SK-MEL-5 (cell line): ENCODE results near the gene ABCC1. TPM values are rescaled to one million over a fixed set of nuclear protein-coding genes. Genes with fewer than 3 reads are reported as not detected.
A peak's percentile ranks its signal among the peaks of the same experiment; 100 is the strongest.
"Not testable (repeated sequence)": the region's sequence is repeated elsewhere in the genome, so short reads cannot be mapped to it uniquely, and the experiment has no call there.

ENCODE experiments used
- DNase-seq: peaks from one replicate; pipeline ENCODE4 v3.0.0-alpha.2; 2016; ENCODE audit warnings: low read depth, low spot score
- in situ Hi-C: cut with HindIII; loops from 2 replicates; pipeline ENCODE4 v1.10.0; 2016; ENCODE audit warnings: low sequenced_read_pairs, high pct_unique_total_duplicates, low pct_unique_long_range_greater_than_20kb
- total RNA-seq: library from RNA; depleted of rRNA; stranded (reverse); fragments of >200 nt; shearing (Covaris generic); gene quantifications from 2 replicates; pipeline ENCODE4 v1.2.3, GENCODE V29; 2014

The ABCC1 gene
- total RNA-seq, 1 experiment from 2014 or later = 7.2 TPM

DNA sequence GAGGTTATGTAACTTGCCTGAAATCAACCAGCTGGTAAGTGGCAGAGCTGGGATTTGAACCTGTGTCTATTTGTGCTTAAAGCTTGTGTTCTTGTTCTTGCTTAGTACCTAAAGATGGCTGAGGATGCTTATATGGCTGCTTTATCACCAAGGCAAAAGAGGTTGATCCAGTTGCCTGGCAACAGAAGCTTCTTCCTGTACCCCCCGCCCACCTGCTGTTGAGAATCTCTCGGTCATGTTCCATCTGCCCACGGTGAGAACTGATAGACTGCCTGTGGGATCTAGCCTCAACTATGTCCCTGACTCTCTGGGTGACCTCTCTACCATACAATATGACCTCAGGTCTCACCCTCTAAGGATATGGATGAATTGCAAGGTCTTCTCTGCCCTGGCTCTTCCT, 213.2 kb downstream of the ABCC1 start:
- in situ Hi-C loops = no loop called here
- DNase-seq = no peak

DNA sequence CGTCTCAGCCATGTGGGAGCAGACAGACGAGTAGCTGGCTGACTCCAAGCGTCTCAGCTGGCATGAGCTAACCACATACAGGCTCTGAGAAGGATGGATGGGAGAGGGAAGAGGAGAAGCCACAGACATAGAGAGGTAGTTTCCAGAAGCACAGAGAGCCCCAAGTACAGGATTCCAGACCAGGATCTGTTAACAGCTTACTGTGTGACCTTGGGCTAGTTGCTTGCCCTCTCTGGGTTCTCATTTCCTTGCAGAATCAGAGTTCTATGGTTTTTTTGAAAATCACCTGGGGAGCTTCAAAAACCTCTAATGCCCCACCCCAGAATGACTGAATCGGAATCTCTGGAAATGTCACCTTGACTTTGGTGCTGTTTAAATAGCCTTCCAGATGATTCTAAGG, 213.7 kb downstream of the ABCC1 start:
- in situ Hi-C loops = no loop called here
- no peak for DNase-seq

DNA sequence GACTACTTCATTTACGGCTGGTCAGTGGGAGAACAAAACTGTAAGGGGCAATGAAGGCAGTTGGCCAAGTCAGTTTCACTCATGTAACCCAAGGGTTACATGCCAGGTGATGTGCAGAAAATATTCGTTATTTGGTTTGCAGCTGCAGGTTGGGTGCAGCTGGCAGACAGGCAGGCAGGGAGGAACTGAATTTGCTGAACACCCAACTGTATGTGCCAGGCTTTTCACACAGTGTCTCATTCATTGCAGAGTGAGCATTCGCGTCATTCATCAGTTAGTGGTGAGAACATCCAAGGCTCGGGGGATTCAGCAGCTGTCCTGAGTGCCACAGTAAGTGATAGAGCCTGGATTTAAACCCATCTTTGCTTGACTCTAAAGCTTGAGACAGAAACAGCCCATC, 214.2 kb downstream of the ABCC1 start:
- in situ Hi-C loops = no loop called here

DNA sequence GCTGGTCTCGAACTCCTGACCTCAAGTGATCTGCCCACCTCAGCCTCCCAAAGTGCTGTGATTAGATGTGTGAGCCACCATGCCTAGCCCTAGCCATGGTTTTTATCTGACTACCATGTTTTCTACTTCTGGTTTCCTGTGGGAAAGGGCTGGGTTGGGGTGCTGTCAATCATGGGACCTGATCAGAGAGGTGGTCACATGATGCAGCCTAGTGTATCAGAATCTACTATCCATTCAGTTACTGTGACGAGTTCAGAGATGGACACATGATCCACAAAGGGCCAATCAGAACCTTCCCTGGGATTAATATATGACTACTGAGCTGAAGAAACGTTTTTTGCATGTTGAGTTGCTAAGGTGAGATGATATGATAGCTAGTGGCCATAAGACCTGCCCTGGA, 214.8 kb downstream of the ABCC1 start:
- no peak for DNase-seq
- in situ Hi-C loops = no loop called here

More for the DNA sequence above, 214.2 kb downstream of the ABCC1 start:
- DNase-seq = peak; percentile 84

DNA sequence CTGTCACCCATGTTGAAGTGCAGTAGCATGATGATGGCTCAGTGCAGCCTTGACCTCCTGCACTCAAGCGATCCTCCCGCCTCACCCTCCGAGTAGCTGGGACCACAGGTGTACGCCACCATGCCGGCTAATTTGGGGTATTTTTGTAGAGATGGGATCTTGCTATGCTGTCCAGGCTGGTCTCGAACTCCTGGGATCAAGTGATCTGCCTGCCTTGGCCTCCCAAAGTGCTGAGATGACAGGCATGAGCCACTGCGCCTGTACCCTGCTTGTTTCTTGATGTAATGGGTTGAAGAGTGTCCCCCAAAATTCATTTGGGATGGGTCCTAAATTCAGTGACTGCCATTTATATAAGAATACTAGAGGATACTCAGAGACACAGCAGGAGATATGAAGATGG, 216.7 kb downstream of the ABCC1 start:
- DNase-seq = no peak
- in situ Hi-C loops = no loop called here

DNA sequence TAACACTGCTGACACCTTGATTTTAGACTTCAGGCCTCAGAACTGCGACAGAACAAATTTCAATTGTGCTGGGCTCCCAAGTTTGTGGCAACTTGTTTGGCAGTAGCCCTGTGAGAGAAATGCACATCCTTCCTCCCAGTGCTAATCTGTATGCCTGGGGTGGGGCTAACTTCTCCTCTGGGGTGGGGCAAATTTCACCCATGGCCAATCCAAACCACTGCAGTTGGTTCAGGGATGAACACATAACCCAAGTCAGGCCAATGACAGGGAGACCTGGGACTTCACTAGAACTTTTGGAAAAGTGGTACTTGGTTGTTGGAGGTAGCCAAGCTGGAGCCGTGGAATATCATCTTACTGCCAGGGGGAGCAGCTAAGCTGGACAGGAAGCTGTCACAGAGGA, 217.5 kb downstream of the ABCC1 start:
- in situ Hi-C loops = no loop called here

DNA sequence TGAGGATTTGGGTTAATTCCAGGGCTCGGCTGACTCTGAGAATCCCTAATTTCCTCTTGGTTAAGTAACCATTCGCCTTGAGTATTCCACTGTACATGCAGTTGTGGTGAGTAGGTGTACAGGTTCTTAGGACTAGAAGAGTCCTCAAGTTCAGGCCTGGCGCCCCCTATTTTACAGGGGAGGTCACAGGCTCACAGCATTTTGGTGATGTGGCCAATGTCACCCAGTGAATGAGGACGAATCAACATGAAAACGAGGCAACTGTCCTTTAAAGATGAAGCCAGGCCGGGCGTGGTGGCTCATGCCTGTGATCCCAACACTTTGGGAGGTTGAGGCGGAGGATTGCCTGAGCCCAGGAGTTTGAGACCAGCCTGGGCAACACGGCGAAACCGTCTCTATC, 218.5 kb downstream of the ABCC1 start:
- no peak for DNase-seq
- in situ Hi-C loops = no loop called here

More for the DNA sequence above, 217.5 kb downstream of the ABCC1 start:
- DNase-seq = peak; percentile 32

DNA sequence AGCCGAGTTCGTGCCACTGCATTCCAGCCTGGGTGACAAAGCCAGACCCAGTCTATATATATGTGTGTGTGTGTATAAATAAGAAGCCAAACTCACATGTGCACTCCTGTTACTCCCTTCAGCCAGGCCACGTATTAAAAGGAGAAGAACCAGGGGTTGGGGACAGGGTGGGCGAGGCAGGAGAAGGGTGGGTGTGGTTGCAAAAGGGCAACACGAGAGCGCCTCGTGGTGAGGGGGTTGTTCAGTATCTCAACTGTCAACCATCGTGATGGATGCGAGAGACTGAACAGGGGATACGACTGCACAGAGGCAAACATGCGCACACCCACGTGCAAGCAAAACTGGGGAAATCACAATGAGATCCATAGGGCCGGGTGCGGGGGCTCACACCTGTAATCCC, 219.0 kb downstream of the ABCC1 start:
- DNase-seq = no peak
- in situ Hi-C loops = no loop called here

DNA sequence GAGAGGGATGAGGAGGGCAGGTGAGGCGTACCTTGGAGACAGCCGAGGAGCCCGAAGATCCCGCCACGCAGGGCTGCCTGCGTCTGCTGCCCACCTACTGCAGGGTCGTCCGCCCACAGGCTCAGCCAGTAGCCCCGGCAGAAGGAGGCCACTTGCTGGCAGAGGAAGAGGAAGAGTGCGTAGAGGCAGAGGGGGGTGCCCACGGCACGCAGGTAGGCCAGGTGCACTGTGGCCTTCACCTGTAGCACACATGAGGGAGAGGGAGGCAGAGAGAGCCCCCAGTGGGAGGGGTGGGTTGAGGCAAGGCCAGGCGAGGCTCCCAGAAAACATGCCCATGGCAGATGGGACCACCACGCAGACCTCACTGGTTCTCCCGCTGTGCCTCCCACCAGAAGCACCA, 220.2 kb downstream of the ABCC1 start:
- DNase-seq = no peak
- in situ Hi-C loops = no loop called here

DNA sequence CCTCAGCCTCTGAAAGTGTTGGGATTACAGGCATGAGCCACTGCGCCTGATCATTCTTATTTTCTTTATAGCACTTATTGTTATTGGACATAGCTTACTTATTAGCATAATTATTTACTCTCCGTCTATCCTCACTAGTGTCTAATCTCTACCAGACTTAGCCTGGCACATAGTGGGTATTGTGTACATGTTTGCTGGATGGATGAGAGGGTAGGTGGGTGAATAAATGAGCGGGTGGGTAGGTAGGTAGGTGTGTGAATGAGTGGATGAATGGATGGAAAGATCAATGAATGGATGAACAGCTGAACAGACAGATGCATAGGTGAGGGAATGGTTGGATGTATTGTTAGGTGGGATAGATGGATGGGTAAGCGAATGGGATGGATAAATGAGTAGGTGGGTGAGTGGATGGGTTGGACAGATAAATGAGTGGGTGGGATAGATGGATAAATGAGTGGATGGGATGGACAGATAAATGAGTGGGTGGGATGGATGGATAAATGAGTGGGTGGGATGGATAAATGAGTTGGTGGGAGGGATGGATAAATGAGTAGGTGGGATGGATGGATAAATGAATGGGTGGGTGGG, 222.0 kb downstream of the ABCC1 start:
- DNase-seq = no peak
- in situ Hi-C loops = no loop called here

DNA sequence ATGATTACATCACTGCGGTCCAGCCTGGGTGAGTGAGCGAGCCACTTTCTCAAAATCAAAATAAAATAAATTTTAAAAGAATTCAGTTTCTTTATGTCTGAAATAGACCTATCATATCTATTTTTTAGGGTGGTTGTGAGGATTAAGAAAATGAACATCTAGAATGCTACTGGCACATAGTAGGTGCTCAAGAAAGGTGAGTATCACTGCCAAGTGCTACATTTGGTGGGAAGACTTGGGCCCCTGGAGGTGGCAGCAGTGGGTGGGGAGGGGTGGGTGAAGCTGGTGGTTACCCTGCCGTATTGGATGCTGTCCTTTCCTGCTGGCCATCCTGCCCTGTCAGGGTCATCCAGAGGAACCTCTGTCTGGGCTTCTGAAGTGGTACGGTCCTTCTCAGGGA, 223.6 kb downstream of the ABCC1 start:
- in situ Hi-C loops = no loop called here

DNA sequence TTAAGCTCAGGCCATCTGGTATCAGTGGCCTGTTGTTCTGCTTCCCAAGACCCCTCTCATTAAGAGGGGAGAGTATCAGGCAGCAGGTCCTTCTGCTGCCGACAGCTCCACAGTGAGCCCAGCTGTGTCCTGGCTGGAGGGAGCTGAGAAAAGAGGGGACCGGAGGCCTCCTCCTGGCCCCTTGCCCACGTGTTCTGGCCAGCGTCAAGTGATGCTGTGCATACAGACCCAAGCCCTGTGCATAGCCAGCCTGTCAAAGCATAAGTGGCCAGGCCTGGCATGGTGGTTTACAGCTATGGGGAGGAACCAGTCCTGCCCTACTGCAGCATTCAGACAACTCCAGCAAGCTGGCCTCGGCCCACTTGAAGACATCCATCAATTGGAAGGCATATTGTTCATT, 225.9 kb downstream of the ABCC1 start:
- in situ Hi-C loops = no loop called here
- DNase-seq = no peak

More for the DNA sequence above, 223.6 kb downstream of the ABCC1 start:
- DNase-seq = no peak

DNA sequence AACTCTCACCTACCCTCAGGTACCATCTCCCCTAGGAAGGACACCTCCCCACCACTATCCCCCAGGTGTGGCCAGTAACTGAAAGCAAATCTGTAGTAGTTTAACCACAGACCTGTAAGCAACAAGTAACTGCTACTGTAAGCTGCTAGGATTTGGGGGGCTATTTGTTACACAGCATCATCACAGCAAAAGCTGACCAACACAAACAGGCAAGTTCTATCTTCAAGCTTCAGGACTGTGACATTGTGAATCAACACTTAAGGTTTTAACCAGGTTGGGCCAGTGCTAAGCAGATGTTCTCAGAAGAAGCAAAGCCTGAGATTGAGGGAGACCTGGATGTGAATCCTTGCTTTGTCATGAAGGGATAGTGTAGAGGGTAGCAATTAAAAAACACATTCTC, 226.9 kb downstream of the ABCC1 start:
- no peak for DNase-seq
- in situ Hi-C loops = no loop called here

DNA sequence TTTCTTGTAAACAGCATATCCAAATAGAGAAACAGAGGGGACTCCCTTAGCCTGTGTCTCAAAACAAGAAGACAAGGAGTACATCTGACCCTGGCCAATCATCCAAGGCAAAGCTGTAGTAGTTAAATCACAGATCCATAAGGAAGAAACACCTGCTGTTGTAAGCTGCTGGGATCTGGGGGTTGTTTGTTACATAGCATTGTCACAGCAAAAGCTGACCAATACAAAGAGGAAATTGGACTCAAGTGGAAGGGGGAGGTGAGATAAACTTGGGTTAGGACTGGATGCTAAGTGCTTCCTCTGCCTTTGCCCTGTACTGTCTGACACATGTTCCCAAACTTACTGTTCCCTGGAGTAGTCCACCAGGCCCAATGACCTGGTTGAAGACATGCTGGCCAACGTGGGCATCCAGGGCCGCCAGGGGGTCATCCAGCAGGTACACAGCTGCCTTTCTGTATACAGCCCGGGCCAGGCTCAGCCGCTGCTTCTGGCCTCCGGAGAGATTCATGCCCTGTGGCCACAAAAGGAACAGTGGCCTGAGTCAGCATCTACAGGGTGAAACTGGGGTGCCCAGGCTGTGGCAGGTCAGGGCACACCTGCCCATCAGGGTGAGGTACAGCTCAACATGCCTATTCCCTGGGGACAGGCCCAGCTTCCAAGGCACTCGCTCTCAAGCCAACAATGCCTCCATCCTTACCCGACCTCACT, 229.2 kb downstream of the ABCC1 start:
- DNase-seq = no peak
- in situ Hi-C loops = no loop called here

DNA sequence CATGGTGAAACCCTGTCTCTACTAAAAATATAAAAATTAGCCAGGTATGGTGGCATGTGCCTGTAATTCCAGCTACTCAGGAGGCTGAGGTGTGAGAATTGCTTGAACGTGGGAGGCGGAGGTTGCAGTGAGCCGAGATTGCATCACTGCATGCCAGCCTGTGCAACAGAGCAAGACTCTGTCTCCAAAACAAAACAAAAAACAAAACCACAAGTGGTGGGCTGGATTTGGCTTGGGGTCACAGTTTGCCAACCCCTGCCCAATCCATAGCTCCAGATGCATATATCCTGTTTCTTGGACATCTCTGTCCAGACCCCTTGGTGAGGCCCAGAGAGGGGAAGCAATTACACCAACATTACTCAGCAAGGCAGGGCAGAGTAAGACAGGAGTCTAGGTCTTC, 232.3 kb downstream of the ABCC1 start:
- DNase-seq, in situ Hi-C loops: not testable (repeated sequence)

DNA sequence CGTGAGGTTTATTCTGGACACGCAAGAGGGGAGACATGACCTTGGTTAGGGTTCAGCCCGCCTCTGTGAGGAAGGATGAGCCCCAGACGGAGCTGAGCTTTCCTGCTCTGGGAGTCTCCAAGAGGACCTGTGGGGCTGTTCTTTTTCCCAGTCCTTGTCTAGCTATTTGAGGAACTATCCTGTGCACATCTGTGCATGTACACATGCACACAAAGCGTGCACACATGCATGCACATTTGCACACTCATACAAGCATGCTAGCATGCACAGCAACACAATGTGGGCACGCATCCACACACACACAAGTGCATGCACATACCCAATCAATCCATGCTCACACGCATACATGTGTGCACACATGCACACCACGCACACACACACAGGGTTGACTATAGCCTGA, 233.5 kb downstream of the ABCC1 start:
- DNase-seq = no peak
- in situ Hi-C loops = no loop called here

DNA sequence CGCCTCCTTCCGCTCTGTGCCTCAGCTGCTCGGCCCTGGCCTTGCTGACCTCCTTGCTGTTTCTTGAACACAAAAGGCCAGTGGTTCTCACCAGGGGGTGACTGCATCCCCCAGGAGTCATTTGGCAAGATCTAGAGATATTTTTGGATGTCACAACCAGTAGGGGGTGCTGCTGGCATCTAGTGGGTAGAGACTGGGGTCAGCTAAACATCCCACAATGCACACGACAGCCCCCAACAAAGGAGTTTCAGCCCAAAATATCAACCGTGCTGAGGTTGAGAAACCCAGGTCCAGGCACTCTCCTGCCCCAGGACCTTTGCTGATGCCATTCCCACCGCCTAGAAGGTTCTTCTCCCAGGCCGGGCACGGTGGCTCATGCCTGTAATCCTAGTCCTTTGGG, 234.1 kb downstream of the ABCC1 start:
- in situ Hi-C loops = no loop called here
- DNase-seq = peak; percentile 20

DNA sequence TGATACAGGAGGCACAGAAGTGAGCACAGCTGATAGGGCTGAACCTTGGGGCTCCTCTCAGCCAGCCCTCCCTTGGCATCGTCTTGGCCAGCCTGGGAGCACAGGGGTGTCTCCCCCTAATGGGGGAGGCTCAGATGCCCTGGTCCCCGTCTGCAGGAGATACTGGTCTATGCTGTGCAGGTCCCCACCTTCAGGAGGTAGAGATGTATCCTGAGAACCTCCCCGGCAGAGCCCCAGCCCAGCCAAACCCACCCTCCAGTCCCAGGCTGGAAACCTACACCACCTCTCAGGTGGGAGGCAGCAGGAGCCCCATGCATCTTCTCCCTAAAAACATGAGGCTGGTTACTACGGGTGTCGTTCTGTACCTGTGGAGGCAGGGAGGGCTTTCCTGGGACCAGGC, 235.2 kb downstream of the ABCC1 start:
- DNase-seq = no peak
- in situ Hi-C loops = no loop called here

DNA sequence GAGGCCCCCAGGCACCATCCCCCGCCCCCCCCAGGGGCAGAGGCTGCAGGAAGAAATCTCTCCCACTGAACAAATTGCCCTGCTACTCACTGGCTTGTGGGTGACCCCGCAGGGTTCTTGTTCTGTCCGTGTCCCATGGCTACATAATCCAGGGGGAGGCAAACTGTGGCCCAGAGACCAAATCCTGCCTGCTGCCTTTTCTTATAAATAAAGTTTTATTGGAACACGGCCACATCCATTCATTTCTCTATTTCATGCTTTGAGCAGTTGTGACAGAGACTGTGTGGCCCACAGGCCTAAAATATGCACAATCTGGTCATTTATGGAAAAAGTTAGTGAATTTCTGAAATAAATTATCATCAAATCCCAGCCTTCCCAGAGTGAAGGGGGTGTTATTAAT, 235.7 kb downstream of the ABCC1 start:
- in situ Hi-C loops = no loop called here

More for the DNA sequence above, 235.7 kb downstream of the ABCC1 start:
- DNase-seq = no peak
